ENCODE results near the gene GGPS1.

- TF ChIP-seq POLR2AphosphoS5 (IDR thresholded peaks at IDR 0.05; ENCODE audit: insufficient read depth in 1 of 2, low read depth in 1 of 2) (no peak), CTCF (IDR thresholded peaks at IDR 0.05) (no peak)
Measured at GRCh38 chr1:235280467-235280866, 47.9 kb upstream of the GGPS1 start.

Measured in vagina (tissue), 2 donors.